GM18526 (cell line): Measurements from ENCODE around the gene PMVK.

Experiments used
- POLR2A ChIP-seq: IDR thresholded peaks from 3 replicates; pipeline ENCODE4 v1.6.1; 2011; ENCODE audit not compliant: insufficient read length; ENCODE audit errors: extremely low read depth

PMVK gene

GRCh38 chr1:154886281-154887015 lies 50.1 kb downstream of the PMVK start:
- no peak for TF ChIP-seq POLR2A

GRCh38 chr1:154884869-154885701 lies 51.4 kb downstream of the PMVK start:
- TF ChIP-seq POLR2A, result no peak

GRCh38 chr1:154883919-154884868 lies 52.3 kb downstream of the PMVK start:
- no peak for TF ChIP-seq POLR2A

GRCh38 chr1:154881820-154882535 lies 54.5 kb downstream of the PMVK start:
- no peak for TF ChIP-seq POLR2A

GRCh38 chr1:154880671-154881070 lies 55.8 kb downstream of the PMVK start:
- TF ChIP-seq POLR2A, result no peak

GRCh38 chr1:154879038-154879421 lies 57.5 kb downstream of the PMVK start:
- TF ChIP-seq POLR2A, result no peak

- TF ChIP-seq POLR2A, result no peak
Measured at GRCh38 chr1:154878371-154879037, 58.0 kb downstream of the PMVK start.

GRCh38 chr1:154877370-154877974 lies 59.0 kb downstream of the PMVK start:
- no peak for TF ChIP-seq POLR2A

- no peak for TF ChIP-seq POLR2A
Measured at GRCh38 chr1:154876842-154877369, 59.6 kb downstream of the PMVK start.
